GM19455 (cell line): Measurements from ENCODE around the gene POR.

ENCODE experiments used
- ATAC-seq: cut with Tn5 transposase; IDR thresholded peaks from one replicate; pipeline ENCODE4 v1.9.1; 2021; ENCODE audit not compliant: unreplicated experiment

Gene POR

DNA sequence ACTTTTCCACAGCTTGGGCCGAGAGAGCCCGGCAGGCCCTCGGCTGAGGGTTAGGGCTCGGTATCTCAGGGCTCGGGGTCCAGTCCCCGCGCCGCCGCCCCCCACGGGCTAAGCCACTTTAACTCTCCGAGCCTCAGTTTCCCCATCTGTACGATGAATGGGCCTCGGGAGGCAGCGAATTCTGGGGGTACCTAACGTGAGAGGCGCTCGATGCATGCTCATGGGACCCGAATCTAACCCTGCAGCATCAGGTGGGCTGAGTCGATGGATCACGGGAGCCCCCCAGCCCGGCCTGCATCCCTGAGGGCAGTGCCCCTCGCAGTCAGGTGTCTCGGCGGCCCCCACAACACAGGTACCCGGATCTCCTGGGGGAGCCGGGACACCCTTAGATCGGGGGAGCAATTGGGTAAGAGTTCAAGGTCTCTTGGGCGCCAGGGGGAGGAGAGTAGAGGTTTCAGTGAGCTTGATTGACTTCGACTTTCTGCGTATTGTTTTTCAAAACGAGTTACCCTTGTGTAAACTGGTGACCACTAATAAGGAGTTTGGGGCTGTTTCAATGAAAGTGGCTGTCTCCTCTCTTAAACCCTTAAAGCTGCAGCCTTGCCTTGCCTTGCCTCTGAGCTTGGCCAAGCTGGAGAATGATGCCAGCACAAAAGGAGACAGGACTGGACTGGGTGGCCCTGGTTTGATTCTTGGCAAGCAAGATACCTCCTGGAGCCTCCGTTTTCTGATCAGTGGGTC is 631 bp downstream of the POR start:
- no peak for ATAC-seq

DNA sequence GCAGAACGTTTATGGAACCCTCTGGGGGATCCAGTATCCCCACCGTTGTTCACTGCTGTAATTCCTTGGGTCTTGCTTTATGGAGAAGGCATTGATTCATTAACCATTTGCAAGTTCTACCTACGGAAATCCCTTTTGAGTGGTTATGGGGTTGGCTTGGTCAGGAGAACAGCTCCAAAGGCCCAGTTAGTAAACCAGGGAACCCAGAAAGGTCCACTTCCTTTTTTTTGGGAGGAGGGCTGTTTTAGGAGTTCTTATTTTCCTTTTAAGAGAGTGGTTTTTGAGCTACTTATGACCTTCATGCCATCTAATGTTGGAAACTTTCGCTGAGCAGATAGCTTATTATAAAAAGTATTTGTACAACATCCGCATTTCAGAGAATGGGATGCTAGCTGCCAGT is 1.3 kb downstream of the POR start:
- ATAC-seq: no peak

DNA sequence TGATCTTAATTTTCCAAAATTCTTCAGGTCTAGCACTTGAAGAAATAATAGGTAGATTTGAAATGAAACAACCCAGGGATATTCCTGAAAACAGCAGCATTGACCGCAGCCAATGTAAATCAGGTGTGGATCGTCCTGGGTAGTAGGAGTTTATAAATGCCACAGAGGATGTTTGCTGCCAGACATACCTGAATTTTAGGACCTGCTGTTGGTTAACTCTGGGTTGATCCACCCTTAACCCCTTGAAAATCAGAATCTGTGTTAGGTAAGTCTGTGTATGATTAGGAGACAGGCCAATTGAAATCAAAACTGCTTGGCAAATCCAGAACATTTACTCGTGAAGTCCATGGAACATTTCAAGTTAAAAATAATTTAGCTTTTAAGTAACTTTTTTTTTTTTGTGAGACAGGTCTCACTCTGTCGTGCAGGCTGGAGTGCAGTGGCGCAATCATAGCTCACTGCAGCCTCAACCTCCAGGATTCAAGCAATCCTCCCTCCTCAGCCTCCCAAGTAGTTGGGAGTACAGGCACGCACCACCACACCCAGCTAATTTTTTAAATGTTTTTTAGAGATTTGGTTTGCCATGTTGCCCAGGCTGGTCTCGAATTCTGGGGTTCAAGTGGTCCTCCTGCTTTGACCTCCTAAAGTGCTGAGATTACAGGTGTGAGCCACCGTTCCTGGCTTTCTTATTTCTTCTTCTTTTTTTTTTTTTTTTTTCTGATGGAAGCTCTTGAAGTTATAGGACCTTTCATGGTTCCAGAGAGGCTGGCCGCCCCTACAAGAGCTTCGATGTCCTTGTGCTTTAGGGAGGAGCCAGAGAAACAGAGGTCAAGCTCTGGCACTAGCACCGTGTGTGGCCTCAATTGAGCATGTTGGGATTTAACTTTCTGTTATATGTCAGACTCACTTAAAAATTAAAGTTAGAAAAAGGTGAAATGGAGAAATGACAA is 2.0 kb downstream of the POR start:
- ATAC-seq: no peak

DNA sequence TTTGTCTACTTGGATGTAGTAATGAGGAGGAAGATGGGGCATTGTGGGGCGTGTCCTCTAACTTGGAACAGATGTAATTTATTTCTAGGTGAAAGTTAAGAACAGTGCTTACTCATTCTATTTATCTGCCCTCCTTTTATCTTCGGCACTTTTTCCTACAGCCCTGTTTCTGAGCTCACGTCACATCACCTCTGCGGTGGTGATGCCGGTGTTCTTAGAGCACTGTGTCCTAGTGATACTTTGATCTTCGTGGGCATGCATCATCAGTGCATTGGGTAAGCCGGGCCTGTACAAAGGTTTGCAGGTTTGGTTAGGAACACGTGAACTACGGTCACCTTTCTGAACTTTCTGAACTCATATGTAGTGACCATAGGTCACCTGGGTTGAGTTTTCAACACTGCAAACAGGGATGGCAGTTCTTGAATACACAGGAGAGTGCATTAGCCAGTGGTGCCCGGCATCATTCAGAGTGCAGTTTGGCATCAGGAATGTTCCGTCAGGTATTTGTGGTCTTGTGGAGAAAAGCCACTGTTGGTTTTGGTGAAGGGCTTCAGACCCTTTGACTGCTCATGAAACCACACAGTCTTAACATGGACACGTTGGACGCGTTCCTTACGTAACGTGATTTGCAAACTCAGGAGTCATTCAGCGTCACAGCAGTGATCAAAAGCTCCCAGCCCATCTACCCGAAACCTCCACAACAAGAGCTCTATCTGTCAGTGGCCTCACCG is 5.6 kb downstream of the POR start:
- no peak for ATAC-seq

- ATAC-seq: no peak
Measured at GRCh38 chr7:75921479-75921878, 6.5 kb downstream of the POR start.

- ATAC-seq: no peak
Measured at GRCh38 chr7:75922966-75923603, 8.1 kb downstream of the POR start.

DNA sequence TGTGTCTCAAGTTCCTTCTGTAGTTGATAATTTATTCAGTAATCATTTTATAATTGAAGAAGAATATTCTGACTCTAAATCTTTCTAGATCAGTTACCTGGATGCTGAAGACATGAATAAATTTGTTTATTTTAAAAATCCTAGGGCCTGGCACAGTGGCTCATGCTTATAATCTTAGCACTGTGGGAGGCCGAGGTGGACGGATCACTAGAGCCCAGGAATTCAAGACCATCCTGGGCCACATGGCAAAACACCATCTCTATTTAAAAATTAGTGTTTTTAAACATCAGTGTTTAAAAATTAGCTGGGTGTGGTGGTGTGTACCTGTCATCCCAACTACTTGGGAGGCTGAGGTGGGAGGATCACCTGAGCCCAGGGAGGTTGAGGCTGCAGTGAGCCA is 9.3 kb downstream of the POR start:
- ATAC-seq: no peak

DNA sequence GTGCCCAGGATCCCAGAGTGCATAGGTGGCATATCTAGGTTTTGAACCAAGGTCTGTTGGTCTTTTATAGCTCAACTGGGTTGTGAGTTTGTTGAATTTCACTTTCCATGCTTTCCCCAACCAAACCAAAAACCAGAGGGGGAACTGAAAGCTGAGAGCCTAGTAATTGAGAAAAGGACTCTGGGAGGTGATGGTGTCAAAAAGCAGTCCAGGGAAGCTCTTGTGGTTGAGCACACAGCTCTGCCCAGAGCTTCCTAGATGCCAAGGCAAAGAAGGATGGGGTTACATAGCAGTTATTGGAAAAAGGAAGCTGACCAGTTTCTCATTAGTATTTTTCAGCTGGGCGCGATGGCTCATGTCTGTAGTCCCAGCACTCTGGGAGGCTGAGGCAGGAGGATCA is 9.9 kb downstream of the POR start:
- no peak for ATAC-seq

- no peak for ATAC-seq
Measured at GRCh38 chr7:75925717-75926435, 10.9 kb downstream of the POR start.

GRCh38 chr7:75928568-75928914 is 13.6 kb downstream of the POR start:
- ATAC-seq: no peak

DNA sequence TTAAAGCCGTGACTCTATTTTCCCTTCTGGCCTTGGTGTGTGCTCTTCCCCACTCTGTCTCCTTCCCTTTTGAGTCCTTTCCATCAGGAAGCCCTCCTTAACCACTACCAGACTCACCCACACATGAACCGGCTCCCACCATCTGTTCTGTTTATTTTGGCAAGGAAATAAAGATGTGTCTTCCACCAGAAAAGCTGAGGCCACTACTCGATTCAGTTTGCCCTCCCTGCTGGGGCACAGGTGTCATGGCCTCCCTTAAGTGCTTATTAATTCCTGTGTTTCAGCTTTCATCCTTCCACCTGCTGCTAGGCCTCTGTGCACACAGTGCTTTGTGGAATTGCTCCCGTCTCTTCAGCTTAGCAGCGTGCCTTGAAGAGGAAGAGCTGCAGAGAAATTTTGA is 16.7 kb downstream of the POR start:
- no peak for ATAC-seq

DNA sequence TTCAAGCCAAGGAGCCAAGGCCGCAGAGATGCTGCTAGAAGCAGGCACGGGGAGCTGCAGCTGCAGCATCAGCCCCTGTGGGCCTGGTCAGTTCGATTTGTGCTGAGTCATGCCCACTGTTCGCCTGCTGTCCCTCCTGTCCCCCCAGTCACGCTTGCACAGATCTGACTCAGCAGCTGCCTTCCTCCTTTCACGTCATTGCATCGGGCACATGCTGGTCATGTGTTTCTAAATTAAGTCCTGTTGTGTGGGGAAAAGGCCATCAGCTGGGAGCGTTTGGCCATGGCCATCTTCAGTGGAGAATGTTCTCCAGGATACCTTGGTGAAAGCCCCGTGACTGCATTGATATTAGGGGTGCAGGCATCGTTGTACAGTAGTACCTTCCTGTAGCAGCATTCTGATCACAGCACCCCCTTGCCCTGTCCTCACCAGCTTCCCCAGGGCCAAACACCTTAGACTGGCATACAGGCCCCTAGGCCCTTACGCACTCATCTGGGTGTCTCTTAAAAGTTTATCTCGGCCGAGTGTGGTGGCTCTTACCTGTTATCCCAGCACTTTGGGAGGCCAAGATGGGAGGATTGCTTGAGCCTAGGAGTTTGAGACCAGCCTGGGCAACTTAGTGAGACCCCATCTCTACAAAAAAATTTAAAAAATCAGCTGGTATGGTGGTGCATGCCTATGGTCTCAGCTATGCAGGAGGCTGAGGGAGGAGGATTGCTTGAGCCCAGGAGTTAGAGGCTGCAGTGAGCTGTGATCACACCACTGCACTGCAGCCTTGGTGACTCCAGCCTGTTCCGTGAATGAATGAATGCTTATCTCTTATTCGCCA is 23.2 kb downstream of the POR start:
- no peak for ATAC-seq

DNA sequence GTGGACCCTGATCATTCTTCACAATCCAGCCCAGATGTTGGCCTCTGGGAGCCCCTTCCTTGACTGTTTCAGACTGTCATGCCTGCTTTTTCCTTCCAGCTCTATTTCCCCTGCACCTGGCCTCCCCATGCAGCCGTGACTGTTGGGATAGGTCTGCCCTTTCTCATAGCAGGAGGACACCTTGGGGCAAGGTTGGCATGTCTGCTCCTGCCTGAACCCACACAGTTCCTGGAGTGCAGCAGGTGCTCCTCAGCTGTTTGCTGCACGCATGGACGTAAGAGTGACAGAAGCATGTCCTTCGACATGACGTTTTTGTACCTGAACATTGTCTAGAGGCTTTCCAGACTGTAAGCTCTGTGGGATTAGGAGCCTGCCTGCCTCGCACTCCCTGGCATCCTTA is 24.0 kb downstream of the POR start:
- no peak for ATAC-seq

GRCh38 chr7:75943864-75944263 is 28.9 kb downstream of the POR start:
- no peak for ATAC-seq

DNA sequence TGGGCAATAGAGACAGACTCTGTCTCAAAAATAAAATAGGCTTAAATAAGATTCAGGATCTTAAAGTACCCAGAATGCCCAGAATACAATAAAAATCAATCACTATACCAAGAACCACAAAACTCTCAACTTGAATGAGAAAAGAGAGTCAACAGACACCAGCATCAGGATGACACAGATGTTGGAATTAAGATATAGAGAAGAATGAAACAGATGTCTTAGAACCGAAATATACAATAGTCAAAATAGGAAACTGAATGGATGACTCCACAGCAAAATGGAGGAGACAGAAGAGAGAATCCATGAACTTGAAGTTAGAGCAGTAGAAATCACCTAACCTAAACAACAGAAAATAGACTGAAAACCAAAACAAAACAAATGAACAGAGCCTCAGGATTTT is 29.6 kb downstream of the POR start:
- no peak for ATAC-seq

- no peak for ATAC-seq
Measured at GRCh38 chr7:75945297-75946168, 30.6 kb downstream of the POR start.

DNA sequence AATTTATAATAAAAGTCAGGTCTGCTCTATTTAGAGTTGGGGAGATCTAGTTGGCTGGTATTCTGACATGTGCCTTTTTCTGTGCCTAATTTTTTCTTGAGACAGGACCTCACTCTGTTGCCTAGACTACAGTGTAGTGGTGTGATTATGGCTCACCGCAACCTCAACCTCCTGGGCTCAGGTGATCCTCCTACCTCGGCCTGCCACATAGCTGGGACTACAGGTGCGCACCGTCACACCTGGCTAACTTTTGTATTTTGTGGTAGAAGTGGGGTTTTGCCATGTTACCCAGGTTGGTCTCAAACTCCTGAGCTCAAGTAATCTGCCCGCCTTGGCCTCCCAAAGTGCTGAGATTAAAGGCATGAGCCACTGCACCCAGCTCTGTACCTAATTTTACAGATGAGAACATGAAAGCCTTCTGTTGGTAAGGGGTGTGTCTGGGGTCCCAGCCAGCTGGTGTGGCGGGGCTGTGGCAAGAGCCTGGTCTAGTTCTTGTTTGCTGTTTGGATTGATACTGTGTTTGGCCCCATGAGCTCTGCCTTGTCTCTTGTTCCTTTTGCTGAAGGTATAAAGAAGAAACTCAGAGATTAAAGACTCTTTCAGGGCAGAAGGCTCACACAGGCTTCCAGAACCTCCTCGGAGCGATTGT is 31.4 kb downstream of the POR start:
- ATAC-seq: no peak

DNA sequence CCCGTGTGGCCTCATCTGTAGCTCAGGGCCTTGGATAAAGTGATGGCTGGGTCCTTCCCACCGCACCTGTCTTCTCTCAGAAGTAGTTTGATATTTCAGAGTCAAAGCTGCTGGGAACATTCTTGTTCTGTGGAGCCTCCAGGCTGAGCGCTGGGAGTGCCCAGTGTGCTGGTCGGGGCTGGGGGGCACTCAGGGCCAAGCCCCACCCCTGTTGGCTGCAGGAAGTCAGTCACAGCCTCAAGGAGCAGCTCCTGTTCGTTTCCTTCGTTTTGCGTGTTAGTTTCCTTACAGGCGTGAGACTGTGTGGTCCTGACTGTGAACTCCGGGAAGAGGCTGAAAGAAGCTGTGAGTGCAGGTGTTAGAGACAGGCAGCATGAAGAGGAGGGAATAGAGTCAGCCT is 33.2 kb downstream of the POR start:
- no peak for ATAC-seq
